ENCODE measurements around the gene OSBPL10.

OSBPL10 gene

DNA sequence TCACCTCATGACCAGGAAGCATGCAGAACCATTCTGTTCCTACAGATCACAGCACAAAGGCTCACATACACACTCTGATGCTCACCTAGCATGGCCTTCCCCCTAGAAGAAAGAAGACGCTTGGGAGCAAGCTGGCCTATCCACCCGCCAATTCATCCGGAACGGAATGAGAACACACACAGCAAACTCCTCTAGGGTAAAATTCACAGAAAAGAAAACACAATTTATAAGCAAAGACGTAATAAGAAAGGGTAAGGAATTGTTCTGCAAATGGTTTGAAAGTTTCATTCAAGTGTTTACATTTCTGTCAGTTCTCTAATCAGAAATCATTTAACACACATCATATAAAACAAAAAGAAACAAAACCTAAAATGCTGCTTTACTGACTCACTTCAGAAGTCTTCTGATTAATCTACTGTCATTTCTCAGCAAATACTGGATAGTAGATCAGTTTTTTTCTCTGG is 218.1 kb downstream of the OSBPL10 start:
- no peaks in the 10 kb centered on the region for H4K20me1 ChIP-seq (ENCODE audit: insufficient read depth, low read length)
- TF ChIP-seq, protein P1, sequence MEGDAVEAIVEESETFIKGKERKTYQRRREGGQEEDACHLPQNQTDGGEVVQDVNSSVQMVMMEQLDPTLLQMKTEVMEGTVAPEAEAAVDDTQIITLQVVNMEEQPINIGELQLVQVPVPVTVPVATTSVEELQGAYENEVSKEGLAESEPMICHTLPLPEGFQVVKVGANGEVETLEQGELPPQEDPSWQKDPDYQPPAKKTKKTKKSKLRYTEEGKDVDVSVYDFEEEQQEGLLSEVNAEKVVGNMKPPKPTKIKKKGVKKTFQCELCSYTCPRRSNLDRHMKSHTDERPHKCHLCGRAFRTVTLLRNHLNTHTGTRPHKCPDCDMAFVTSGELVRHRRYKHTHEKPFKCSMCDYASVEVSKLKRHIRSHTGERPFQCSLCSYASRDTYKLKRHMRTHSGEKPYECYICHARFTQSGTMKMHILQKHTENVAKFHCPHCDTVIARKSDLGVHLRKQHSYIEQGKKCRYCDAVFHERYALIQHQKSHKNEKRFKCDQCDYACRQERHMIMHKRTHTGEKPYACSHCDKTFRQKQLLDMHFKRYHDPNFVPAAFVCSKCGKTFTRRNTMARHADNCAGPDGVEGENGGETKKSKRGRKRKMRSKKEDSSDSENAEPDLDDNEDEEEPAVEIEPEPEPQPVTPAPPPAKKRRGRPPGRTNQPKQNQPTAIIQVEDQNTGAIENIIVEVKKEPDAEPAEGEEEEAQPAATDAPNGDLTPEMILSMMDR (IDR thresholded peaks at IDR 0.05; ENCODE audit: low read depth, low read length), result no peak
- TF ChIP-seq EZH2phosphoT487 (IDR thresholded peaks at IDR 0.05; ENCODE audit: low read depth), result no peak
- H3K36me3 ChIP-seq (replicated peaks; ENCODE audit: low read depth, low read length), result peaks cover 3% of the 10 kb centered on the region
- H3K4me1 ChIP-seq (ENCODE audit: low read length), result peaks cover 11% of the 10 kb centered on the region
- no peaks in the 10 kb centered on the region for H3K27me3 ChIP-seq (ENCODE audit: low read depth, low read length)
- no peak overlapping the region for H2AFZ ChIP-seq (ENCODE audit: low read depth, low read length)
- no peak overlapping the region for H3K4me2 ChIP-seq (ENCODE audit: low read length)
- H3K9me3 ChIP-seq (ENCODE audit: insufficient read depth, low read length), result no peaks in the 10 kb centered on the region
- no peaks in the 10 kb centered on the region for H3K79me2 ChIP-seq (ENCODE audit: low read length)
- no peak overlapping the region for H3K27ac ChIP-seq (ENCODE audit: low read length)
- no peak overlapping the region for H3K4me3 ChIP-seq (ENCODE audit: low read length)
- H3K9ac ChIP-seq (ENCODE audit: low read length), result no peak overlapping the region

DNA sequence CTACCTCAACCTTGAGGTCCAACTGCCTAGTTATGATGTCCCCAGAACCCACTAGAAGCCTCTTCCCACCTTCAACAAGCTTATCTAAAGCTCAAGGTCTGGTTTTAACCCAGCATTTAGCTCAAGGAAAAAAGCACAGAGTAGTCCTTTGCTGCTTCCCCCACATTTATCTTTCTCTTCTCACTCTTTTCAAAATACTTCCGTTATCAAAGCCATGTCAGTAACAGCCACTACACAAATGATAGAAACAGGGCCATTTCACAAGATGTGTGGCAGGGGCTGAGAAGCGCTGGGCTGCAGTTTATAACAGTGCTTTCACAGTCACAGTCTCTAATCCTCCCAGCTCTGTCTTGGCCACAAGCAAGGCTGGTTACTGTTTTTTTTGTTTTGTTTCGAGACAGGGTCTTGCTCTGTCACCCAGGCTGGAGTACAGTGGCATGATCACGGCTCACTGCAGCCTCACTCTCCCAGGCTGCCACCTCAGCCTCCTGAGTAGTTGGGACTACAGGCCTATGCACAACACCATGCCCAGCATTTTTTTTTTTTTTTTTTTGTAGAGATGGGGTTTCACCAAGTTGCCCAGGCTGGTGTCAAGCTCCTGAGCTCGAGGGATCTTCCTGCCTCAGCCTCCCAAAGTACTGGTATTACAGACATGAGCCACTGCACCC is 218.8 kb downstream of the OSBPL10 start:
- H3K36me3 ChIP-seq (replicated peaks; ENCODE audit: low read depth, low read length), result peaks cover under 1% of the 10 kb centered on the region
- TF ChIP-seq, protein P1 (IDR thresholded peaks at IDR 0.05; ENCODE audit: low read depth, low read length), result no peak
- no peak for TF ChIP-seq EZH2phosphoT487 (IDR thresholded peaks at IDR 0.05; ENCODE audit: low read depth)
- H3K4me1 ChIP-seq (ENCODE audit: low read length), result peaks cover 4% of the 10 kb centered on the region; the same call in 1 of the 2 replicates
- H3K27ac ChIP-seq (ENCODE audit: low read length), result no peak overlapping the region
- H3K4me2 ChIP-seq (ENCODE audit: low read length), result no peak overlapping the region
- no peaks in the 10 kb centered on the region for H4K20me1 ChIP-seq (ENCODE audit: insufficient read depth, low read length)
- H3K9ac ChIP-seq (ENCODE audit: low read length), result no peak overlapping the region
- H3K27me3 ChIP-seq (ENCODE audit: low read depth, low read length), result no peaks in the 10 kb centered on the region
- no peak overlapping the region for H3K4me3 ChIP-seq (ENCODE audit: low read length)
- H3K9me3 ChIP-seq (ENCODE audit: insufficient read depth, low read length), result no peaks in the 10 kb centered on the region
- H3K79me2 ChIP-seq (ENCODE audit: low read length), result no peaks in the 10 kb centered on the region
- H2AFZ ChIP-seq (ENCODE audit: low read depth, low read length), result no peak overlapping the region

DNA sequence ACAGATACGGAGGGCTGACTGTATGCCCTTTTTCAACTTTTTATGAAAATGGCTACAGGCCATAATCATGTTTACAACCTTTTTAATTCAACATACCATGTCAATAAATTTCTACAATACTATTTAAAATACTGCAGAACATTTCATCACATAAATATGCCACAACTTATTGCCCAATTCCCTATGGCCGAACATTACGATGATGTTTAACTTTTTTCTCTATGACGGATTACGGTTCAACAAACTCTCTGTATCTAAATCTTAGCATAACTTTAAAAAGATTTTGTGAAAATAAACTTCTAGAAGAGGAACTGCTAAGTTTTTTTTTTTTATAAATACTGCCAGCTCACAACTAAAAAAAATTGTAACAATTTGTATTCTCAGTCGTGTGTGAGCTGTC is 220.4 kb downstream of the OSBPL10 start:
- no peak for TF ChIP-seq EZH2phosphoT487 (IDR thresholded peaks at IDR 0.05; ENCODE audit: low read depth)
- TF ChIP-seq, protein P1 (IDR thresholded peaks at IDR 0.05; ENCODE audit: low read depth, low read length), result no peak
- Histone ChIP-seq H3K4me3 (ENCODE audit: low read length) (no peak overlapping the region), H3K9me3 (ENCODE audit: insufficient read depth, low read length) (no peaks in the 10 kb centered on the region), H3K27ac (ENCODE audit: low read length) (no peak overlapping the region), H2AFZ (ENCODE audit: low read depth, low read length) (no peak overlapping the region), H3K4me1 (ENCODE audit: low read length) (peaks cover 13% of the 10 kb centered on the region), H3K27me3 (ENCODE audit: low read depth, low read length) (no peaks in the 10 kb centered on the region), H3K79me2 (ENCODE audit: low read length) (no peaks in the 10 kb centered on the region), H3K4me2 (ENCODE audit: low read length) (no peak overlapping the region), H3K36me3 (replicated peaks; ENCODE audit: low read depth, low read length) (peaks cover 2% of the 10 kb centered on the region), H3K9ac (ENCODE audit: low read length) (no peak overlapping the region), H4K20me1 (ENCODE audit: insufficient read depth, low read length) (no peaks in the 10 kb centered on the region)

DNA sequence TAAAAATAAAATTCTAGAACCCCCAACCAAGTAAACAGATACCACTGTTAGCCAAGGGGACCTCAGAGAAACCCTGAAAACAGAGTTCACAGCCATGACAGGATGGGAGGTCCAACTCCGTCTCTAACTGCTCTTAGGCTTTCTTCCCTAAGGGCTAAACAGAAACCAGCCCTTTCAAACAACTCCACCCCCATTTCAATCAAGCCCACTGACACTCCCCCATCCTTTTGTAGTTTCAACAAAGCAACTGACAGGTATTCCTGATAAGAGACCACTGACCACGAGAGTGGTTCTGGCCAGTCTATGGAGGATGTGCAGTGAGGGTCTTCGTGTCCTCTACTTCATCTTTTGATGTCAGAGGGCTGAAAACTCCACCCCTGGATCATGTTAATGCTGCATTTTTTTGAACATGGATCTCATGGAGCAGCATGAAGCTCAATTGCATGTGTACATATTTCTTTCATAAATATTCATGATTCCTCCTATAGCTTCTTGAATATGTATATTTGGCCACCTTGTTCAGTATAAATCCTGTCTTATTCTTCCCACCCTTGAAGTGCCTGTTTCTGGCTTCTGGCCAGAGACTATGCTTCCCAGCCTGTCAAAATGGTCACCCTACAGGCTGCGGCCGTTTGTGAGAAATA is 222.6 kb downstream of the OSBPL10 start:
- peaks cover 5% of the 10 kb centered on the region for H3K36me3 ChIP-seq (replicated peaks; ENCODE audit: low read depth, low read length)
- no peaks in the 10 kb centered on the region for H3K27me3 ChIP-seq (ENCODE audit: low read depth, low read length)
- no peak overlapping the region for H3K27ac ChIP-seq (ENCODE audit: low read length)
- H4K20me1 ChIP-seq (ENCODE audit: insufficient read depth, low read length), result no peaks in the 10 kb centered on the region; the same call in 1 of the 2 replicates
- H3K4me2 ChIP-seq (ENCODE audit: low read length), result no peak overlapping the region
- H3K9ac ChIP-seq (ENCODE audit: low read length), result no peak overlapping the region
- no peak overlapping the region for H3K4me3 ChIP-seq (ENCODE audit: low read length)
- H3K9me3 ChIP-seq (ENCODE audit: insufficient read depth, low read length), result no peaks in the 10 kb centered on the region
- no peak overlapping the region for H2AFZ ChIP-seq (ENCODE audit: low read depth, low read length)
- H3K79me2 ChIP-seq (ENCODE audit: low read length), result no peaks in the 10 kb centered on the region
- no peak for TF ChIP-seq EZH2phosphoT487 (IDR thresholded peaks at IDR 0.05; ENCODE audit: low read depth)
- TF ChIP-seq, protein P1 (IDR thresholded peaks at IDR 0.05; ENCODE audit: low read depth, low read length), result no peak
- H3K4me1 ChIP-seq (ENCODE audit: low read length), result peaks cover 35% of the 10 kb centered on the region
